ENCODE measurements around the gene MREG. TPM values are rescaled to one million over a fixed set of nuclear protein-coding genes. Genes with fewer than 3 reads are reported as not detected.
A peak's percentile ranks its signal among the peaks of the same experiment; 100 is the strongest.

The MREG gene
- total and polyA plus RNA-seq, 9 of the 15 experiments (the other 6 are each of a cell fraction or from before 2014, with no cell fraction given), result 0.77 to 3.8 (median 2.3) TPM

DNA sequence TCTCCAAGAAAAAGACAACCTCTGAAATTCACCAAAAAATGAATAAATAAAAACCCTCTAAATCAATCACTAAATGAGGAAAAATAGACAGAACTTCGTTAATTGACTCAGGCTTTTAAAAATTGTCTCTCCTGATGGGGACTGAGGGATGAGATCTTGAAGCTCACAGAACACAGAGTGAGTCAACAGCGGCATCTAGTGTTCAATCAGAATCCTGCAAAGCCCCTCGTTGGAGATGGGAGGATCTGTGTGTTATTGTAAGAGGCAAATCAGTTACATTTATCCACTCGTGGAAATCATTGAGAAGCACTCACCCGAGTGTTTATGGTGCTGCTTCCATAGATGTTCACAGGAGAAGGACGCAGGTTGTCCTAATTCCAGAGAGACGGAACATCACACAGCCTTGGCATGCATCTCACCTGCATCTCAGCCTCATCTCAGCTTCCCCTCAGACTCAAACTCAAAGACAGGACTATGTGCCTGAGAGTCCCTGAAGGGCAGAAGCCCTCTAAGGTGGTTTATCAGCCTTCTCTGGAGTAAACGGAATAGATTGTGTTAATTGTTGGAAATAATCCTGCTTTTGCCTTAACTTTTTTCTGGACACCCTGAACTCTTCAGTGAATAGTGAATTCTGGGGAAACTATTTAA lies 82.0 kb downstream of the MREG start:
- H3K4me1 ChIP-seq (replicated peaks in 1 of 2; ENCODE audit: control insufficient read depth in 2 of 2, insufficient read depth in 2 of 2, low read length in 2 of 2), result peaks cover 0 to 16% of the 10 kb centered on the region in 2 experiments; a peak in 3 of 5 replicates
- H3K27ac ChIP-seq (ENCODE audit: extremely low read depth, low read depth, low read length), result no peak overlapping the region
- intact Hi-C loops (cut with micrococcal nuclease) (loop anchor here (5.0 to 10.0 kb wide), 2 partner anchors 577 to 929 kb away; no protein-coding TSS in a partner anchor), in situ Hi-C loops (cut with MboI) (no loop called here)
- no peaks in the 10 kb centered on the region for H3K36me3 ChIP-seq (ENCODE audit: control insufficient read depth, insufficient read depth, low read length)
- peak; percentile 49 to 78 (median 54) for DNase-seq (ENCODE audit: extremely low read depth in 1 of 4, low spot score in 3 of 4)
- H3K9ac ChIP-seq (ENCODE audit: insufficient read depth in 1 of 2, low read depth in 2 of 2, low read length in 2 of 2), result no peak overlapping the region
- H3K79me2 ChIP-seq (ENCODE audit: control insufficient read depth, insufficient read depth, low read length), result no peaks in the 10 kb centered on the region
- no peak overlapping the region for H3K4me2 ChIP-seq (ENCODE audit: insufficient read depth, low read length)
- H4K20me1 ChIP-seq (replicated peaks; ENCODE audit: control insufficient read depth, insufficient read depth, low read length), result no peaks in the 10 kb centered on the region
- ChIA-PET POLR2A (interaction anchor here (0.6 to 0.7 kb wide), 2 partner anchors 17 to 591 kb away, joined by 3 to 4 read pairs; no protein-coding TSS in a partner anchor), CTCF (ENCODE audit: low intra/inter-chr PET ratio) (interaction anchor here (0.7 kb wide), 1 partner anchor 11 kb away, joined by 3 read pairs; no protein-coding TSS in a partner anchor)
- peak; percentile 91 for ATAC-seq
- no peaks in the 10 kb centered on the region for H3K9me1 ChIP-seq (ENCODE audit: control insufficient read depth, insufficient read depth, low read length)
- H2AFZ ChIP-seq (ENCODE audit: low read depth, low read length), result no peak overlapping the region
- no peaks in the 10 kb centered on the region for H3K9me3 ChIP-seq (replicated peaks; ENCODE audit: control insufficient read depth, insufficient read depth, low read depth, low read length)
- 0% methylated on average over 7 of the region's 8 CpGs for WGBS (ENCODE audit: insufficient coverage, low coverage, missing lambda C conversion rate)
- H3K4me3 ChIP-seq, result no peak overlapping the region
- H3K27me3 ChIP-seq (ENCODE audit: control insufficient read depth in 2 of 2, insufficient read depth in 2 of 2, low read length in 2 of 2), result no peaks in the 10 kb centered on the region
- BruUV-seq (replicated peaks), result no TSS peak
- FAIRE-seq, result peak; percentile 80
- TF ChIP-seq SMC3 (conservative IDR thresholded peaks at IDR 0.05; ENCODE audit: insufficient read depth, low read depth, low read length), result peak; percentile 70
- TF ChIP-seq BHLHE40 (IDR thresholded peaks at IDR 0.05; ENCODE audit: low read length), result no peak
- TF ChIP-seq, protein P1, sequence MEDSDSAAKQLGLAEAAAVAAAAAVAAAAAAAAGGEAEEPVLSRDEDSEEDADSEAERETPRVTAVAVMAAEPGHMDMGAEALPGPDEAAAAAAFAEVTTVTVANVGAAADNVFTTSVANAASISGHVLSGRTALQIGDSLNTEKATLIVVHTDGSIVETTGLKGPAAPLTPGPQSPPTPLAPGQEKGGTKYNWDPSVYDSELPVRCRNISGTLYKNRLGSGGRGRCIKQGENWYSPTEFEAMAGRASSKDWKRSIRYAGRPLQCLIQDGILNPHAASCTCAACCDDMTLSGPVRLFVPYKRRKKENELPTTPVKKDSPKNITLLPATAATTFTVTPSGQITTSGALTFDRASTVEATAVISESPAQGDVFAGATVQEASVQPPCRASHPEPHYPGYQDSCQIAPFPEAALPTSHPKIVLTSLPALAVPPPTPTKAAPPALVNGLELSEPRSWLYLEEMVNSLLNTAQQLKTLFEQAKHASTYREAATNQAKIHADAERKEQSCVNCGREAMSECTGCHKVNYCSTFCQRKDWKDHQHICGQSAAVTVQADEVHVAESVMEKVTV (CRISPR knock-in tag; IDR thresholded peaks at IDR 0.05), result peak; percentile 87
- TF ChIP-seq KLF13 (tag; IDR thresholded peaks at IDR 0.05; ENCODE audit: borderline replicate concordance, low read depth), result no peak
- peak; percentile 84; the same call in 1 of the 2 replicates for TF ChIP-seq STAG1 (CRISPR knock-in tag; IDR thresholded peaks at IDR 0.05; ENCODE audit: borderline replicate concordance)
- 0 out of 4 replicates have a peak, but pooled peaks of 1 of the 2 experiments have one; percentile 22 for TF ChIP-seq RCOR1 (IDR thresholded peaks at IDR 0.05; ENCODE audit: borderline replicate concordance in 1 of 2, low read depth in 2 of 2, low read length in 2 of 2)
- TF ChIP-seq RAD21 (CRISPR knock-in tag; conservative IDR thresholded peaks at IDR 0.05 in 1 of 2, IDR thresholded peaks at IDR 0.05 in 1 of 2), result peak; percentile 87 to 88
- TF ChIP-seq ZEB2 (IDR thresholded peaks at IDR 0.05), result no peak
- TF ChIP-seq ASH1L (IDR thresholded peaks at IDR 0.05; ENCODE audit: borderline replicate concordance, low read depth, partially characterized antibody), result no peak
- no peak for TF ChIP-seq ZNF165 (CRISPR knock-in tag; IDR thresholded peaks at IDR 0.05; ENCODE audit: borderline replicate concordance)
- TF ChIP-seq, protein P2, sequence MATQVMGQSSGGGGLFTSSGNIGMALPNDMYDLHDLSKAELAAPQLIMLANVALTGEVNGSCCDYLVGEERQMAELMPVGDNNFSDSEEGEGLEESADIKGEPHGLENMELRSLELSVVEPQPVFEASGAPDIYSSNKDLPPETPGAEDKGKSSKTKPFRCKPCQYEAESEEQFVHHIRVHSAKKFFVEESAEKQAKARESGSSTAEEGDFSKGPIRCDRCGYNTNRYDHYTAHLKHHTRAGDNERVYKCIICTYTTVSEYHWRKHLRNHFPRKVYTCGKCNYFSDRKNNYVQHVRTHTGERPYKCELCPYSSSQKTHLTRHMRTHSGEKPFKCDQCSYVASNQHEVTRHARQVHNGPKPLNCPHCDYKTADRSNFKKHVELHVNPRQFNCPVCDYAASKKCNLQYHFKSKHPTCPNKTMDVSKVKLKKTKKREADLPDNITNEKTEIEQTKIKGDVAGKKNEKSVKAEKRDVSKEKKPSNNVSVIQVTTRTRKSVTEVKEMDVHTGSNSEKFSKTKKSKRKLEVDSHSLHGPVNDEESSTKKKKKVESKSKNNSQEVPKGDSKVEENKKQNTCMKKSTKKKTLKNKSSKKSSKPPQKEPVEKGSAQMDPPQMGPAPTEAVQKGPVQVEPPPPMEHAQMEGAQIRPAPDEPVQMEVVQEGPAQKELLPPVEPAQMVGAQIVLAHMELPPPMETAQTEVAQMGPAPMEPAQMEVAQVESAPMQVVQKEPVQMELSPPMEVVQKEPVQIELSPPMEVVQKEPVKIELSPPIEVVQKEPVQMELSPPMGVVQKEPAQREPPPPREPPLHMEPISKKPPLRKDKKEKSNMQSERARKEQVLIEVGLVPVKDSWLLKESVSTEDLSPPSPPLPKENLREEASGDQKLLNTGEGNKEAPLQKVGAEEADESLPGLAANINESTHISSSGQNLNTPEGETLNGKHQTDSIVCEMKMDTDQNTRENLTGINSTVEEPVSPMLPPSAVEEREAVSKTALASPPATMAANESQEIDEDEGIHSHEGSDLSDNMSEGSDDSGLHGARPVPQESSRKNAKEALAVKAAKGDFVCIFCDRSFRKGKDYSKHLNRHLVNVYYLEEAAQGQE (IDR thresholded peaks at IDR 0.05; ENCODE audit: borderline replicate concordance), result peak; percentile 60; the same call in 1 of the 2 replicates
- TF ChIP-seq, protein P2 (CRISPR knock-in tag; IDR thresholded peaks at IDR 0.05; ENCODE audit: low read depth), result no peak

Data from K562 (cell line).